Melanocyte of skin (primary cell): ENCODE results near the gene PLAU. TPM values are rescaled to one million over a fixed set of nuclear protein-coding genes. Genes with fewer than 3 reads are reported as not detected.

Experiments used
- total RNA-seq, 2 donors: library from RNA; depleted of rRNA; stranded (reverse); fragments of >200 nt; gene quantifications; 2 replicates each; pipeline ENCODE4 v1.2.3, GENCODE V29; 2012

Gene PLAU
- total RNA-seq, result under 1 TPM; 0.33 to 0.69 TPM

DNA sequence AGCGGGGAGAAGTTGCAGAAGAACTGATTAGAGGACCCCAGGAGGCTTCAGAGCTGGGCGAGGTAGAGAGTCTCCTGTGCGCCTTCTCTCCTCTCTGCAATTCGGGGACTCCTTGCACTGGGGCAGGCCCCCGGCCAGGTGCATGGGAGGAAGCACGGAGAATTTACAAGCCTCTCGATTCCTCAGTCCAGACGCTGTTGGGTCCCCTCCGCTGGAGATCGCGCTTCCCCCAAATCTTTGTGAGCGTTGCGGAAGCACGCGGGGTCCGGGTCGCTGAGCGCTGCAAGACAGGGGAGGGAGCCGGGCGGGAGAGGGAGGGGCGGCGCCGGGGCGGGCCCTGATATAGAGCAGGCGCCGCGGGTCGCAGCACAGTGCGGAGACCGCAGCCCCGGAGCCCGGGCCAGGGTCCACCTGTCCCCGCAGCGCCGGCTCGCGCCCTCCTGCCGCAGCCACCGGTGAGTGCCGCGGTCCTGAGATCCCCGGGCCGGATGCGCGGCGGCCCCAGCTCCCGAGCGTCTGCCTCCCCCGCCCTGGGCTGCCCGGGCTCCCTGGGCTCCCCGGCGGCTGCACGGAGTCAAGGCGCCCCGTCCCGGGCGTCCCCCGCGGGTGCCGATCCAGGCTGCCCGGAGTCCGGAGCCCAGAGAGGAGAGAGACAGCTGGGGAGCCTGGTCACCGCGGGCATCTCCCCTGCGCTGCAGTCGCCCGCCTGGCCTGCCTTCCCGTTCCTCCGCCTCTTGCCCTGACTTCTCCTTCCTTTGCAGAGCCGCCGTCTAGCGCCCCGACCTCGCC, at the start of gene PLAU:
Gene PLAU, plus strand, starts transcription at position 369 of the 789 bp plus-strand sequence. CDS start 424 bp downstream, outside the sequence.

DNA sequence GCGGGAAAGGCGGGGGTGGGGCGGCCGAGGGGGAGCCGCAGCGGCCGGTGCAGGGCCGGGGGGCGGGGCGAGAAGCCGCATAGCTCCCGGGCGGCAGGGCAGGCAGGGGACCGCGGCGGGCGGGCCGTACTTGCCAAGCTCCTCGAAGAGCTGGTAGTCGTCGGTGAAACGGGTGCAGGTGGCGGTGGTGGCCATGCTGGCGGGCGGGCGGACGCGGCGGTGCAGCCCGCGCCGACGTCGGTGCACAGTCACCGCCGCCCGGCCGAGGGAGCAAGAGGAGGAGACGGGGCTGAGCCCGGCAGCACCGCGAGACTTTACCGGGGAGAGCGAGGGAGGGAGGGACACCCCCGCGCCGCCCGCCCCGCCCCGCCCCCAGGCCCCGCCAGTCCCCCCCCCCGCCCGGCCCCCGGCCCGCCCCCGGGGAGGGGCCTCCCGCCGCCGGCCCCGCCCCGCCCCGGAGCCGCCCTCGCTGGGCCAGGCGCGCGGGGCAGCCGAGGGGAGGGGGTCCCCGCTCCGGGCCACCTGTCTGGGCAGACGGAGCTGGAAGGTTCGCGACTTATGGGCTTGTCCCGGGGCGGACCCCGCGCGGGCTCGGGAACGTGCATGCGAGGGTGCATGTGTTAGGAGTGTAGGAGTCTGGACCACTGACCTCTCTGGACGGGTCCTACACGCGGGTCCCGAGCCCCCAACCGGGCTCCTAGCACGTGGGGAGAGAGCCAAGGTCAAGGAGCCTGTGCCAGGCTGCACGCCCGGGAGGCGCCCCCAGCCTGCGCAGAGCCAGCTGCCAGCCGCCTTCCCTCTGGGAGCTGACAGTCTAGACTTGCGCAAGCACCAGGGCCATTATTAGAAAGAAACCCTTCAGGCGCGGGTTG, 36.4 kb upstream of the PLAU start, which contains the start of gene CAMK2G:
Gene CAMK2G, minus strand, starts transcription at position 289 of the 872 bp plus-strand sequence. Its CDS starts 94 bp downstream, at position 195.

Other genes starting within 250 kb of the PLAU start
- 1 to 10 TPM; 1.0 to 2.0 TPM for gene AGAP5, start 213.0 kb upstream of the PLAU start, total RNA-seq
- 10 to 100 TPM; 46.6 to 49.6 TPM for gene SEC24C, start 166.8 kb upstream of the PLAU start, total RNA-seq
- 10 to 100 TPM; 16.2 to 24.3 TPM for gene CHCHD1, start 129.1 kb upstream of the PLAU start, total RNA-seq
- gene ZSWIM8, start 125.5 kb upstream of the PLAU start, total RNA-seq, result 10 to 100 TPM; 59.6 to 77.4 TPM
- gene NDST2, start 99.5 kb upstream of the PLAU start, total RNA-seq, result 1 to 10 TPM; 5.7 to 7.6 TPM
- 10 to 100 TPM; 12.7 to 14.5 TPM for gene CAMK2G, start 36.6 kb upstream of the PLAU start, total RNA-seq
- gene VCL, start 87.0 kb downstream of the PLAU start, total RNA-seq, result 10 to 100 TPM; 61.6 to 74.6 TPM
- gene AP3M1, start 239.7 kb downstream of the PLAU start, total RNA-seq, result 10 to 100 TPM; 45.4 to 56.9 TPM
- 10 to 100 TPM; 16.7 to 18.6 TPM for gene ADK, start 240.1 kb downstream of the PLAU start, total RNA-seq